Nephron progenitor cell (in vitro differentiated cells): ENCODE data around the gene PLCG2.
"Not testable (repeated sequence)": the region's sequence is repeated elsewhere in the genome, so short reads cannot be mapped to it uniquely, and the experiment has no call there.

Source experiments
- DNase-seq: peaks from one replicate; pipeline ENCODE4 v3.0.0; 2021
- H3K27ac Mint-ChIP-seq: 2 replicates; pipeline ENCODE4 v1.8.0; 2021; ENCODE audit warnings: mild to moderate bottlenecking, moderate library complexity, mixed read lengths
- H3K27me3 Mint-ChIP-seq: 2 replicates; pipeline ENCODE4 v1.8.0; 2021; ENCODE audit warnings: mild to moderate bottlenecking, low read depth, mixed read lengths; ENCODE audit not compliant: poor library complexity
- H3K36me3 Mint-ChIP-seq: 2 replicates; pipeline ENCODE4 v1.8.0; 2021; ENCODE audit warnings: low read depth, mixed read lengths
- H3K4me1 Mint-ChIP-seq: 2 replicates; pipeline ENCODE4 v1.8.0; 2021; ENCODE audit warnings: mixed read lengths
- H3K4me3 Mint-ChIP-seq: 2 replicates; pipeline ENCODE4 v1.8.0; 2021; ENCODE audit warnings: mild to moderate bottlenecking, moderate library complexity, mixed read lengths
- H3K9me3 Mint-ChIP-seq: 2 replicates; pipeline ENCODE4 v1.8.0; 2021; ENCODE audit warnings: mild to moderate bottlenecking, moderate library complexity, mixed read lengths
- TF ChIP-seq, protein P1 (sequence below): fragments of 200-600 bp; sonication (generic); IDR thresholded peaks from 2 replicates; pipeline ENCODE4 v1.5.0; 2021; ENCODE audit warnings: antibody characterized with exemption

Gene PLCG2

GRCh38 chr16:81799138-81799504 is 20.0 kb downstream of the PLCG2 start:
- Mint-ChIP-seq H3K9me3 (peaks cover 3% of the 10 kb centered on the region), H3K27ac (peak overlapping the region; percentile 39), H3K36me3 (peaks cover 5% of the 10 kb centered on the region), H3K4me3 (no peak overlapping the region), H3K4me1 (peaks cover 12% of the 10 kb centered on the region), H3K27me3 (peaks cover 6% of the 10 kb centered on the region)
- TF ChIP-seq, protein P1, sequence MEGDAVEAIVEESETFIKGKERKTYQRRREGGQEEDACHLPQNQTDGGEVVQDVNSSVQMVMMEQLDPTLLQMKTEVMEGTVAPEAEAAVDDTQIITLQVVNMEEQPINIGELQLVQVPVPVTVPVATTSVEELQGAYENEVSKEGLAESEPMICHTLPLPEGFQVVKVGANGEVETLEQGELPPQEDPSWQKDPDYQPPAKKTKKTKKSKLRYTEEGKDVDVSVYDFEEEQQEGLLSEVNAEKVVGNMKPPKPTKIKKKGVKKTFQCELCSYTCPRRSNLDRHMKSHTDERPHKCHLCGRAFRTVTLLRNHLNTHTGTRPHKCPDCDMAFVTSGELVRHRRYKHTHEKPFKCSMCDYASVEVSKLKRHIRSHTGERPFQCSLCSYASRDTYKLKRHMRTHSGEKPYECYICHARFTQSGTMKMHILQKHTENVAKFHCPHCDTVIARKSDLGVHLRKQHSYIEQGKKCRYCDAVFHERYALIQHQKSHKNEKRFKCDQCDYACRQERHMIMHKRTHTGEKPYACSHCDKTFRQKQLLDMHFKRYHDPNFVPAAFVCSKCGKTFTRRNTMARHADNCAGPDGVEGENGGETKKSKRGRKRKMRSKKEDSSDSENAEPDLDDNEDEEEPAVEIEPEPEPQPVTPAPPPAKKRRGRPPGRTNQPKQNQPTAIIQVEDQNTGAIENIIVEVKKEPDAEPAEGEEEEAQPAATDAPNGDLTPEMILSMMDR, result no peak
- no peak for DNase-seq

GRCh38 chr16:81801724-81802123 is 22.6 kb downstream of the PLCG2 start:
- H3K4me1 Mint-ChIP-seq, result peaks cover 24% of the 10 kb centered on the region
- not testable (repeated sequence) for H3K4me3 Mint-ChIP-seq, H3K9me3 Mint-ChIP-seq, H3K27ac Mint-ChIP-seq, DNase-seq, H3K36me3 Mint-ChIP-seq
- peaks cover 11% of the 10 kb centered on the region for H3K27me3 Mint-ChIP-seq

DNA sequence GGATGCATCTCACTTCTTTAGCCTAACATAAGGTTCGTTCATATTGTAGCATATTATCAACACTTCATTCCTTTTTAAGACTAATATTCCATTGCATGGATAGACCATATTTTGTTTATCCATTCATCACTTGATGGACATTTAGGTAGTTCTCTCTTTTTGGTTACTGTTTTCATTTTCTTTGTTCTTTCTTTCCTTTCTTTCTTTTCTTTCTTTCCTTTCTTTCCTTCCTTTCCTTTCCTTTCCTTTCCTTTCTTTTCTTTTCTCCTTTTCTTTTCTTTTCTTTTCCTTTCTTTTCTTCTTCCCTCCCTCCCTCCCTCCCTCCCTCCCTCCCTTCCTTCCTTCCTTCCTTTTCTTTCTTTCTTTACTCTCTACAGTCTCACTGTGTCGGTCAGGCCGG is 24.2 kb downstream of the PLCG2 start:
- H3K36me3 Mint-ChIP-seq, result peaks cover 5% of the 10 kb centered on the region
- H3K4me1 Mint-ChIP-seq, result peaks cover 32% of the 10 kb centered on the region
- H3K9me3 Mint-ChIP-seq, result peaks cover 3% of the 10 kb centered on the region
- no peak overlapping the region for H3K4me3 Mint-ChIP-seq
- no peak overlapping the region for H3K27ac Mint-ChIP-seq
- DNase-seq, result no peak
- TF ChIP-seq, protein P1, result no peak
- H3K27me3 Mint-ChIP-seq, result peaks cover 11% of the 10 kb centered on the region

- Mint-ChIP-seq H3K36me3 (peaks cover 5% of the 10 kb centered on the region), H3K9me3 (peaks cover 3% of the 10 kb centered on the region), H3K27me3 (peaks cover 11% of the 10 kb centered on the region), H3K27ac (no peak overlapping the region), H3K4me3 (no peak overlapping the region), H3K4me1 (peaks cover 24% of the 10 kb centered on the region)
- no peak for DNase-seq
- TF ChIP-seq, protein P1, result no peak
Observed at GRCh38 chr16:81804134-81804610, 25.1 kb downstream of the PLCG2 start.

GRCh38 chr16:81806696-81807095 is 27.6 kb downstream of the PLCG2 start:
- H3K9me3 Mint-ChIP-seq, result peaks cover 1% of the 10 kb centered on the region
- peaks cover 5% of the 10 kb centered on the region for H3K36me3 Mint-ChIP-seq
- peak overlapping the region; percentile 5 for H3K4me3 Mint-ChIP-seq
- no peak for DNase-seq
- TF ChIP-seq, protein P1, result no peak
- H3K4me1 Mint-ChIP-seq, result peaks cover 24% of the 10 kb centered on the region
- H3K27ac Mint-ChIP-seq, result peak overlapping the region; percentile 86
- peaks cover 11% of the 10 kb centered on the region for H3K27me3 Mint-ChIP-seq

DNA sequence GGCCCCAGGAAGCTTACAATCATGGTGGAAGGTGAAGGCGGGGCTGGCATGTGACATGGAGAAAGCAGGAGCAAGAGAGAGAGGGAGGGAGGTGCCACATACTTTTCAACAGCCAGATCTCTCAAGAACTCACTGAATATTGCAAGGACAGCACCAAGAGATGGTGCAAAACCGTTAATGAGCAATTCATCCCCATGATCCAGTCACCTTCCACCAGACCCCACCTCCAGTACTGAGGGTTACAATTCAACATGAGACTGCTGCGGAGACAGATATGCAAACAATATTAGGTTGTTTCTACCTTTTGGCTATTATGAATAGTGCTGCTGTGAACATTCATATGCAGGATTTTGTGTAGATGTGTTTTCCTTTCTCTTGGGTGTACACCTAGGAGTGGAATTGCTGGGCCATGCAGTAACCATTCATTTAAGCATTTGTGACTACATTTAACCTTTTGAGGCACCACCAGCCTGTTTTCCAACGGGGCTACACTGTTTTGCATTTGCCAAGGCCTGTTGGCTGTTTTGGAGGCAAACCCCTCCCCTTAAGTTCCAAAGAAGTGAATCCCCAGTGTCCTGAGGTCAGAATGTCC is 28.8 kb downstream of the PLCG2 start:
- Mint-ChIP-seq H3K27ac (no peak overlapping the region), H3K4me1 (peaks cover 24% of the 10 kb centered on the region), H3K27me3 (peaks cover 14% of the 10 kb centered on the region), H3K9me3 (peaks cover 12% of the 10 kb centered on the region), H3K36me3 (peaks cover 10% of the 10 kb centered on the region), H3K4me3 (no peak overlapping the region)
- DNase-seq, result no peak
- TF ChIP-seq, protein P1, result no peak
